GM12878 (cell line): Measurements from ENCODE around the gene NME5. TPM values are rescaled to one million over a fixed set of nuclear protein-coding genes. Genes with fewer than 3 reads are reported as not detected.

Experiments used
- ATAC-seq: fragments of 200-7000 bp; cut with Tn5 transposase; 3 replicates; pipeline ENCODE4 v1.9.1; 2020; ENCODE audit warnings: mild to moderate bottlenecking, moderate library complexity
- BruUV-seq: library from RNA; stranded (reverse); fragments of 400-500 nt; replicated peaks from 2 replicates; lab custom pipeline; 2021; lab: Mats Ljungman, UMichigan
- CTCF ChIA-PET: fragments of 300-600 bp; sonication (Branson Sonifier 250); formaldehyde crosslinking; extraction: SDS; loops from one replicate; lab custom pipeline; 2021; ENCODE audit warnings: inconsistent platforms; lab: Yijun Ruan, JAX
- POLR2A ChIA-PET: fragments of 350-600 bp; formaldehyde crosslinking; extraction: SDS; loops from one replicate; lab custom pipeline; 2021; ENCODE audit warnings: inconsistent platforms; lab: Charles Lee
- RAD21 ChIA-PET: fragments of 300-600 bp; sonication (Branson Sonifier 250); formaldehyde crosslinking; loops from one replicate; lab custom pipeline; 2023; ENCODE audit warnings: antibody characterized with exemption; ENCODE audit not compliant: unreplicated experiment; lab: Charles Lee
- SMC1A ChIA-PET: fragments of 300-600 bp; sonication (Branson Sonifier 250); formaldehyde crosslinking; loops from one replicate; lab custom pipeline; 2023; ENCODE audit not compliant: unreplicated experiment, uncharacterized antibody; lab: Charles Lee
- DNase-seq: peaks from one replicate; pipeline ENCODE4 v3.0.0-alpha.2; 2011; ENCODE audit warnings: low read depth, low spot score
- FAIRE-seq: peaks from 3 replicates; lab custom pipeline; 2011; peaks lifted over from hg19 to GRCh38; lab: Jason Lieb, UNC
- H2AFZ ChIP-seq: 2 replicates; pipeline ENCODE4 v1.6.0; 2011; ENCODE audit warnings: low read depth, low read length, control low read depth; ENCODE audit not compliant: control insufficient read depth
- H3K27ac ChIP-seq: 2 replicates; pipeline ENCODE4 v1.5.1; 2011; ENCODE audit warnings: control low read depth; ENCODE audit not compliant: control insufficient read depth, insufficient read depth
- H3K27me3 ChIP-seq, 2 experiments: replicated peaks in 1 of 2; 2 replicates each; pipeline versions ENCODE4 v1.6.0 to v1.6.1; 2011; ENCODE audit warnings: low read length in 1 of 2; ENCODE audit not compliant: control insufficient read depth in 2 of 2, insufficient read depth in 2 of 2
- H3K36me3 ChIP-seq, 2 experiments: 2 replicates each; pipeline ENCODE4 v1.5.1; 2011; ENCODE audit warnings: low read length in 1 of 2; ENCODE audit not compliant: control insufficient read depth in 2 of 2, insufficient read depth in 2 of 2
- H3K4me1 ChIP-seq: 2 replicates; pipeline ENCODE4 v1.6.1; 2011; ENCODE audit warnings: mild to moderate bottlenecking, low read length, moderate library complexity, mixed read lengths; ENCODE audit not compliant: control insufficient read depth, insufficient read depth
- H3K4me2 ChIP-seq: 2 replicates; pipeline ENCODE4 v1.6.0; 2011; ENCODE audit warnings: control low read depth; ENCODE audit not compliant: control insufficient read depth, insufficient read depth
- H3K4me3 ChIP-seq: fragments of 200-600 bp; sonication (generic); 2 replicates; pipeline ENCODE4 v1.5.1; 2016
- H3K79me2 ChIP-seq: 2 replicates; pipeline ENCODE4 v1.6.0; 2011; ENCODE audit warnings: low read length; ENCODE audit not compliant: control insufficient read depth, insufficient read depth
- H3K9ac ChIP-seq: 2 replicates; pipeline ENCODE4 v1.8.0; 2011; ENCODE audit warnings: low read length, control low read depth, mixed read lengths; ENCODE audit not compliant: control insufficient read depth, insufficient read depth
- H3K9me3 ChIP-seq: replicated peaks from 3 replicates; pipeline ENCODE4 v1.5.1; 2011; ENCODE audit warnings: mild to moderate bottlenecking, low read length; ENCODE audit not compliant: control insufficient read depth, insufficient read depth
- H4K20me1 ChIP-seq: 2 replicates; pipeline ENCODE4 v1.6.0; 2011; ENCODE audit not compliant: control insufficient read depth, insufficient read depth
- BHLHE40 ChIP-seq, 2 experiments: fragments of 450-650 bp in 1 of 2; IDR thresholded peaks; 2 replicates each; pipeline ENCODE4 v1.6.1; 2011 to 2017; ENCODE audit warnings: low read depth in 2 of 2, borderline replicate concordance in 1 of 2, improper control_type of control experiment in 1 of 2, low read length in 1 of 2, mild to moderate bottlenecking in 1 of 2
- EGR1 ChIP-seq, 2 experiments: IDR thresholded peaks; 1 replicate in 1 of 2; 2 replicates in 1 of 2; pipeline ENCODE4 v1.6.1; 2011 to 2012; ENCODE audit warnings: low read depth in 2 of 2, low read length in 2 of 2, borderline replicate concordance in 1 of 2, mild to moderate bottlenecking in 1 of 2, moderate library complexity in 1 of 2
- POLR2AphosphoS5 ChIP-seq: IDR thresholded peaks from 2 replicates; pipeline ENCODE4 v1.6.1; 2011; ENCODE audit warnings: mild to moderate bottlenecking, low read length, inconsistent platforms
- POU2F2 ChIP-seq: IDR thresholded peaks from 3 replicates; pipeline ENCODE4 v1.6.1; 2011; ENCODE audit warnings: low read depth, mild to moderate bottlenecking, low read length, borderline replicate concordance
- SMARCA5 ChIP-seq: fragments of 450-650 bp; IDR thresholded peaks from 2 replicates; pipeline ENCODE4 v1.6.1; 2017; ENCODE audit warnings: mild to moderate bottlenecking
- TARDBP ChIP-seq: IDR thresholded peaks from 2 replicates; pipeline ENCODE4 v1.6.1; 2016; ENCODE audit warnings: borderline replicate concordance
- TBL1XR1 ChIP-seq: IDR thresholded peaks from 2 replicates; pipeline ENCODE4 v1.6.1; 2012; ENCODE audit warnings: low read depth, low read length, improper control_type of control experiment
- ZNF217 ChIP-seq: fragments of 450-650 bp; IDR thresholded peaks from 2 replicates; pipeline ENCODE4 v1.6.1; 2017; ENCODE audit warnings: antibody characterized with exemption, mild to moderate bottlenecking
- WGBS: methylation state at CpG from one replicate; pipeline ENCODE4 v1.1.6; 2016; ENCODE audit warnings: low lambda C conversion rate; ENCODE audit not compliant: insufficient replicate concordance, insufficient coverage; ENCODE audit errors: missing lambda C conversion rate; 5-methylcytosine and 5-hydroxymethylcytosine counted together
- in situ Hi-C: fragments of 300-500 bp; cut with MboI; formaldehyde crosslinking; loops from 9 replicates; pipeline ENCODE4 v1.14.3; 2018; ENCODE audit warnings: mixed read lengths
- intact Hi-C: fragments of 100-400 bp; cut with micrococcal nuclease; formaldehyde crosslinking; loops from one replicate; pipeline ENCODE4 v1.14.2; 2022; ENCODE audit not compliant: unreplicated experiment
- polyA plus RNA-seq, 11 experiments: library from polyadenylated mRNA; depleted of rRNA in 4 of 11; unstranded in 6 of 11; stranded (reverse) in 5 of 11; fragments of >200 nt; fragmentation: Nextera tagmentation in 4 of 11; fragmentation: Illumina TruSeq in 1 of 11; extraction: Ambion mirVana in 4 of 11; extraction: Trizol in 1 of 11; gene quantifications; 1 replicate in 1 of 11; 2 replicates in 10 of 11; pipeline versions ENCODE4 v1.2.1 to v1.2.3, GENCODE V29; 2011 to 2016; ENCODE audit warnings: inconsistent platforms in 2 of 11, missing spikeins in 2 of 11, low read depth in 1 of 11
- total RNA-seq, 4 experiments: library from RNA; depleted of rRNA in 3 of 4; stranded (reverse); fragments of >200 nt in 3 of 4; fragmentation: Illumina TruSeq in 1 of 4; extraction: Trizol in 1 of 4; gene quantifications; 2 replicates each; pipeline versions ENCODE4 v1.2.1 to v1.2.3, GENCODE V29; 2013 to 2021
- TF ChIP-seq, protein P1 (sequence below): IDR thresholded peaks from 2 replicates; pipeline ENCODE4 v1.6.1; 2012; ENCODE audit warnings: low read depth, low read length, improper control_type of control experiment
- TF ChIP-seq, protein P2 (sequence below): fragments of 450-650 bp; IDR thresholded peaks from 2 replicates; pipeline ENCODE4 v1.6.1; 2017; ENCODE audit warnings: mild to moderate bottlenecking
- TF ChIP-seq, protein P3 (sequence below), 3 experiments: IDR thresholded peaks in 2 of 3; conservative IDR thresholded peaks in 1 of 3; 2 replicates each; pipeline ENCODE4 v1.5.1; 2011; ENCODE audit warnings: low read depth in 3 of 3, low read length in 3 of 3, mild to moderate bottlenecking in 3 of 3, control low read depth in 2 of 3, moderate library complexity in 2 of 3, inconsistent platforms in 1 of 3, mixed read lengths in 1 of 3; ENCODE audit not compliant: control insufficient read depth in 2 of 3, insufficient read depth in 1 of 3; ENCODE audit errors: extremely low read depth in 1 of 3
- TF ChIP-seq, protein P4 (sequence below): IDR thresholded peaks from 2 replicates; pipeline ENCODE4 v1.6.1; 2012; ENCODE audit warnings: improper control_type of control experiment, low read depth, low read length; ENCODE audit not compliant: insufficient replicate concordance
- TF ChIP-seq, protein P5 (sequence below): IDR thresholded peaks from 2 replicates; pipeline ENCODE4 v1.6.1; 2012; ENCODE audit warnings: low read depth, low read length, improper control_type of control experiment

The NME5 gene
- total and polyA plus RNA-seq, 10 of the 15 experiments (the other 5 are each of a cell fraction or from before 2014, with no cell fraction given) = 0.22 to 0.52 TPM; not detected in 8

DNA sequence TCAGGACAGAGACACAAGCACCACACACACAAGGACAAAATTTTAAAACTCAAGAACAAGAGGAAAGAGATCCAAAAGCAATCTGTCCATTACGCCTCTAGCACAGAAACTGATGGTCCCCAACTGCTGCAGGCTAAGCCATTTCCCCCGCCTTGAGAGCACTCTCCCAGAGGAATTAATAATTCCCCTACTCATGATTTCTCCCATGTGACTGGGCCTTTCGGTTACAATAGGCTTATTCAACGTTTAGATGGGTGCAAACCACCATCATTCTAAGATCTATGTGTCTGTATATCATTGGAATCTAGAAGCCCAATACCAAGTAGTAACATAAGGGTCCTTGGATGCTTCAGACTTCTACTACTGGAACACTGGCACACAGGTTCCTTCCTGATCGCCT lies 20.4 kb upstream of the NME5 start:
- SMC1A ChIA-PET = interaction anchor here (1.0 kb wide), 1 partner anchor 120 kb away, joined by 3 read pairs; no protein-coding TSS in a partner anchor
- in situ Hi-C loops = no loop called here
- RAD21 ChIA-PET = no interaction called here
- Histone ChIP-seq H3K4me3 (no peak overlapping the region), H4K20me1 (no peaks in the 10 kb centered on the region), H3K27ac (no peak overlapping the region), H2AFZ (no peak overlapping the region), H3K9ac (no peak overlapping the region), H3K9me3 (no peaks in the 10 kb centered on the region), H3K79me2 (no peaks in the 10 kb centered on the region), H3K4me2 (no peak overlapping the region), H3K4me1 (no peaks in the 10 kb centered on the region), H3K36me3 (peaks cover 14 to 39% of the 10 kb centered on the region in 2 experiments), H3K27me3 (no peaks in the 10 kb centered on the region)
- no TSS peak for BruUV-seq
- FAIRE-seq (no peak), ATAC-seq (no peak), DNase-seq (no peak)
- intact Hi-C loops = no loop called here
- CTCF ChIA-PET = no interaction called here
- no peak for TF ChIP-seq POU2F2
- TF ChIP-seq TARDBP = no peak
- TF ChIP-seq, protein P1, sequence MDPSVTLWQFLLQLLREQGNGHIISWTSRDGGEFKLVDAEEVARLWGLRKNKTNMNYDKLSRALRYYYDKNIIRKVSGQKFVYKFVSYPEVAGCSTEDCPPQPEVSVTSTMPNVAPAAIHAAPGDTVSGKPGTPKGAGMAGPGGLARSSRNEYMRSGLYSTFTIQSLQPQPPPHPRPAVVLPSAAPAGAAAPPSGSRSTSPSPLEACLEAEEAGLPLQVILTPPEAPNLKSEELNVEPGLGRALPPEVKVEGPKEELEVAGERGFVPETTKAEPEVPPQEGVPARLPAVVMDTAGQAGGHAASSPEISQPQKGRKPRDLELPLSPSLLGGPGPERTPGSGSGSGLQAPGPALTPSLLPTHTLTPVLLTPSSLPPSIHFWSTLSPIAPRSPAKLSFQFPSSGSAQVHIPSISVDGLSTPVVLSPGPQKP = no peak
- TF ChIP-seq TBL1XR1 = no peak
- no peak for TF ChIP-seq POLR2AphosphoS5
- TF ChIP-seq, protein P2, sequence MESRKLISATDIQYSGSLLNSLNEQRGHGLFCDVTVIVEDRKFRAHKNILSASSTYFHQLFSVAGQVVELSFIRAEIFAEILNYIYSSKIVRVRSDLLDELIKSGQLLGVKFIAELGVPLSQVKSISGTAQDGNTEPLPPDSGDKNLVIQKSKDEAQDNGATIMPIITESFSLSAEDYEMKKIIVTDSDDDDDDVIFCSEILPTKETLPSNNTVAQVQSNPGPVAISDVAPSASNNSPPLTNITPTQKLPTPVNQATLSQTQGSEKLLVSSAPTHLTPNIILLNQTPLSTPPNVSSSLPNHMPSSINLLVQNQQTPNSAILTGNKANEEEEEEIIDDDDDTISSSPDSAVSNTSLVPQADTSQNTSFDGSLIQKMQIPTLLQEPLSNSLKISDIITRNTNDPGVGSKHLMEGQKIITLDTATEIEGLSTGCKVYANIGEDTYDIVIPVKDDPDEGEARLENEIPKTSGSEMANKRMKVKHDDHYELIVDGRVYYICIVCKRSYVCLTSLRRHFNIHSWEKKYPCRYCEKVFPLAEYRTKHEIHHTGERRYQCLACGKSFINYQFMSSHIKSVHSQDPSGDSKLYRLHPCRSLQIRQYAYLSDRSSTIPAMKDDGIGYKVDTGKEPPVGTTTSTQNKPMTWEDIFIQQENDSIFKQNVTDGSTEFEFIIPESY = no peak
- TF ChIP-seq, protein P3, sequence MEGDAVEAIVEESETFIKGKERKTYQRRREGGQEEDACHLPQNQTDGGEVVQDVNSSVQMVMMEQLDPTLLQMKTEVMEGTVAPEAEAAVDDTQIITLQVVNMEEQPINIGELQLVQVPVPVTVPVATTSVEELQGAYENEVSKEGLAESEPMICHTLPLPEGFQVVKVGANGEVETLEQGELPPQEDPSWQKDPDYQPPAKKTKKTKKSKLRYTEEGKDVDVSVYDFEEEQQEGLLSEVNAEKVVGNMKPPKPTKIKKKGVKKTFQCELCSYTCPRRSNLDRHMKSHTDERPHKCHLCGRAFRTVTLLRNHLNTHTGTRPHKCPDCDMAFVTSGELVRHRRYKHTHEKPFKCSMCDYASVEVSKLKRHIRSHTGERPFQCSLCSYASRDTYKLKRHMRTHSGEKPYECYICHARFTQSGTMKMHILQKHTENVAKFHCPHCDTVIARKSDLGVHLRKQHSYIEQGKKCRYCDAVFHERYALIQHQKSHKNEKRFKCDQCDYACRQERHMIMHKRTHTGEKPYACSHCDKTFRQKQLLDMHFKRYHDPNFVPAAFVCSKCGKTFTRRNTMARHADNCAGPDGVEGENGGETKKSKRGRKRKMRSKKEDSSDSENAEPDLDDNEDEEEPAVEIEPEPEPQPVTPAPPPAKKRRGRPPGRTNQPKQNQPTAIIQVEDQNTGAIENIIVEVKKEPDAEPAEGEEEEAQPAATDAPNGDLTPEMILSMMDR (IDR thresholded peaks at IDR 0.05 in 2 of 3, conservative IDR thresholded peaks at IDR 0.05 in 1 of 3; ENCODE audit: control insufficient read depth in 2 of 3, extremely low read depth in 1 of 3, insufficient read depth in 1 of 3, low read depth in 3 of 3, low read length in 3 of 3) = no peak
- TF ChIP-seq, protein P4, sequence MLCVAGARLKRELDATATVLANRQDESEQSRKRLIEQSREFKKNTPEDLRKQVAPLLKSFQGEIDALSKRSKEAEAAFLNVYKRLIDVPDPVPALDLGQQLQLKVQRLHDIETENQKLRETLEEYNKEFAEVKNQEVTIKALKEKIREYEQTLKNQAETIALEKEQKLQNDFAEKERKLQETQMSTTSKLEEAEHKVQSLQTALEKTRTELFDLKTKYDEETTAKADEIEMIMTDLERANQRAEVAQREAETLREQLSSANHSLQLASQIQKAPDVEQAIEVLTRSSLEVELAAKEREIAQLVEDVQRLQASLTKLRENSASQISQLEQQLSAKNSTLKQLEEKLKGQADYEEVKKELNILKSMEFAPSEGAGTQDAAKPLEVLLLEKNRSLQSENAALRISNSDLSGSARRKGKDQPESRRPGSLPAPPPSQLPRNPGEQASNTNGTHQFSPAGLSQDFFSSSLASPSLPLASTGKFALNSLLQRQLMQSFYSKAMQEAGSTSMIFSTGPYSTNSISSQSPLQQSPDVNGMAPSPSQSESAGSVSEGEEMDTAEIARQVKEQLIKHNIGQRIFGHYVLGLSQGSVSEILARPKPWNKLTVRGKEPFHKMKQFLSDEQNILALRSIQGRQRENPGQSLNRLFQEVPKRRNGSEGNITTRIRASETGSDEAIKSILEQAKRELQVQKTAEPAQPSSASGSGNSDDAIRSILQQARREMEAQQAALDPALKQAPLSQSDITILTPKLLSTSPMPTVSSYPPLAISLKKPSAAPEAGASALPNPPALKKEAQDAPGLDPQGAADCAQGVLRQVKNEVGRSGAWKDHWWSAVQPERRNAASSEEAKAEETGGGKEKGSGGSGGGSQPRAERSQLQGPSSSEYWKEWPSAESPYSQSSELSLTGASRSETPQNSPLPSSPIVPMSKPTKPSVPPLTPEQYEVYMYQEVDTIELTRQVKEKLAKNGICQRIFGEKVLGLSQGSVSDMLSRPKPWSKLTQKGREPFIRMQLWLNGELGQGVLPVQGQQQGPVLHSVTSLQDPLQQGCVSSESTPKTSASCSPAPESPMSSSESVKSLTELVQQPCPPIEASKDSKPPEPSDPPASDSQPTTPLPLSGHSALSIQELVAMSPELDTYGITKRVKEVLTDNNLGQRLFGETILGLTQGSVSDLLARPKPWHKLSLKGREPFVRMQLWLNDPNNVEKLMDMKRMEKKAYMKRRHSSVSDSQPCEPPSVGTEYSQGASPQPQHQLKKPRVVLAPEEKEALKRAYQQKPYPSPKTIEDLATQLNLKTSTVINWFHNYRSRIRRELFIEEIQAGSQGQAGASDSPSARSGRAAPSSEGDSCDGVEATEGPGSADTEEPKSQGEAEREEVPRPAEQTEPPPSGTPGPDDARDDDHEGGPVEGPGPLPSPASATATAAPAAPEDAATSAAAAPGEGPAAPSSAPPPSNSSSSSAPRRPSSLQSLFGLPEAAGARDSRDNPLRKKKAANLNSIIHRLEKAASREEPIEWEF = no peak
- no peak for TF ChIP-seq ZNF217
- TF ChIP-seq, protein P5, sequence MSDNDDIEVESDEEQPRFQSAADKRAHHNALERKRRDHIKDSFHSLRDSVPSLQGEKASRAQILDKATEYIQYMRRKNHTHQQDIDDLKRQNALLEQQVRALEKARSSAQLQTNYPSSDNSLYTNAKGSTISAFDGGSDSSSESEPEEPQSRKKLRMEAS = no peak
- no peak for TF ChIP-seq BHLHE40 (IDR thresholded peaks at IDR 0.05; ENCODE audit: borderline replicate concordance in 1 of 2, low read depth in 2 of 2, low read length in 1 of 2)
- TF ChIP-seq SMARCA5 = no peak
- no peak for TF ChIP-seq EGR1 (IDR thresholded peaks at IDR 0.05; ENCODE audit: borderline replicate concordance in 1 of 2, low read depth in 2 of 2, low read length in 2 of 2)
- 77% methylated on average over 5 of the region's 5 CpGs for WGBS
- POLR2A ChIA-PET = no interaction called here
